ENCODE data around the gene ZBTB7B.

ZBTB7B gene

DNA sequence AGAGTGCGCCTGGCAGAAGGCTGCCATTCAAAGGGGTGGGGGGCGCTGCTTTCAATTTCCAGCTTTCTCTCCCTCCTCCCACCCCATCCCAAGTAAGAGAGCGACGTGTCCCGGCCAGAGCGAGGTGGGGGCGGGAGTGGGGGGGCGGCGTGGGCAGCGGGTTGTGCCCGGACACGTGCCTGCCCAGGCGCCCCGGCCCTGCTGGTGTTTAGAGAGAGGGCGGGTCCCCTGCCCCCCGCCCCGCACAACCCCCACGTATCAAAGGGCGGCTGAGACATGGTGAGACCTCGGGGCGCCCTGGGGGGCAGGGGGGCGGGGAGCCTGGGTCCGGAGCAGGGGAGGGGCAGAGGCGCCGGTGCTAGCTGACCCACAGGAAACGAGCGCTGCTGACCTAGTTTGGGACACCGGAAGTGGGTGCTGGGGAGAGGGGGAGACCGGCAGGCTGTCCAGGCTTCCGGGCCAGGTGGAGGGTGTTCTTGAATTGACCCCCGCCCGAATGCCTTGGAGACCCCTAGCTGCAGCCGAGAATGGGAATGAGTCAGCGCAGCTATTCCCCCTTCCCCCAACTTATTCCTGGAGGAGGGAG is 1.3 kb downstream of the ZBTB7B start:
- peak; percentile 61 for DNase-seq (ENCODE audit: low spot score)

DNA sequence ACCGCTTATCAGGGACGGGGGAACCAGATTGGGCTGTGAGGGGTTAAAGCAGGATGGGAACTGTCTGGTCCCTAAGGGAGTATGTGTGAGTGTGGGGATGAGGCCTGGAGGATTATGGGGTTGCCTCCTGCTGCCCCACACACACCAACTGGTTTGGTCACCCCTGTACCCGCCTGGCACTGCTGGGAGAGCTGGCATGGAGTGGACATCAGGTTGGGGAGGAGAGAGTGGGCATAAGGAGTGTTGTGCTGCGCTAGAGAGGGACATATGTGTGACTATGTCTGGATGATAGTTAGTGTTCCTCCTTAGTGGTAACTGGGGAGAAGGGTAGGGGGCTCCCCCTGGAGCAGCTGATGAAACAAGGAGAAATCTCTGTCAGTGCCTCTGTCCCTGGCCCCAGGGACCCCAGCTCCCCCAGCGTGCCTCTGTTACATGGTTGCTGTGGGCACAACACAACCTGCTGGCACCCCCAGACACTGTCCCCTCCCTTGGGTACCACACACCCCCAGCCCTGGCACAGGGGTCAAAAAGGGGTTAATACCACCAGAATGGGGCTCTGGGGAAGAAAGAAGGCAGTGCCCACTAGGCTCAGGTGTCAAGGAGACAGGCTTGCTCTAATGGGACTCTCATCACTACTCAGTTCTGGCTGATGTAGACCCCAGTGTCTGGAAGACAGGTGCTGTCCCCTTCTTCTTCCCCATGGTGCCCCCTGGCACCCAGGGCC is 1.9 kb downstream of the ZBTB7B start:
- DNase-seq (ENCODE audit: low spot score), result no peak

DNA sequence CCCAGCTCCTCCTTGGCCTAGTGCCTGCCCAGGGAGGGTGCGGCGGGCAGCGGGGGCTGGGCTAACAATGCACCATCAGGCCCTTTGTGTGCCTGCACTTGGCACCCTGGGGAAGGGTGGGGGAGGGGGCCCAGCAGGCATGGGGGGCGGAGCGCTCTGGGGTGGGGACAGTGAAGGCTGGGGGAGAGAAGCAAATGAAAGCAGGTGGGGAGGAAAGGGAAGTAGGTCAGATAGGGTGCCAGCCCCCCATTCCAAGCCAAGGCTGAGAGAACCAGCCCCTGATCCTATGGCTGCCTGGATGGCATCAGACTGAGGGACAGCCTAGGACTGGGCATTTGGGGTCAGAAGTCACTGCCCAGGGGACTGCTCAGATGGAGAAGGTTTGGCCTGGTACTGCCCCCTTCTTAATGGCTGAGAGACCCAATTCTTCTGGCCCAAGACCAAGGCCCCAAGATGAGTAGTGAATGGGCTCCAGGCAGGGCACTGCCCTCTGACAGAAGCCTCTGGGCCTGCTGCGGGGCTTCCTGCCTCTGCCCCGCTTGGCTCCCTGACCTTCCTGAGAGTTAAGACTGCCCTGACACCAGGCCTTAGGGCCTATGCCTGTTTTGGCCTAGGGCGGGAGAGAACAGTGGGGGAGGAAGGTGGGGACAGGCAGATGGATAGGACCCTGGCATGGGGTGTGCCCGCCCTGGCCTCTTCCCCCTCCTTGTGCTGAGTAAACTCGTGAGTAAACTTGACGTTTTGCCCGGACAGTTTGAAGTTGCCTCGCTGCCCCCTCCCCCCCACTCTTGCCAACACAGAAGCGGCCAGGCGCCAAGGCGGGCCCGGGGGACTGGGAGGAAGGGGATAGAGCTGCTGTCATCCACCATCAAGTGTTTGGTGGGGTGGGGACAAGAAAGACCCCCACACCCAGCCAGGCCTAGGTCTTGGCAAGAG is 2.7 kb downstream of the ZBTB7B start:
- peak; percentile 76 for DNase-seq (ENCODE audit: low spot score)

DNA sequence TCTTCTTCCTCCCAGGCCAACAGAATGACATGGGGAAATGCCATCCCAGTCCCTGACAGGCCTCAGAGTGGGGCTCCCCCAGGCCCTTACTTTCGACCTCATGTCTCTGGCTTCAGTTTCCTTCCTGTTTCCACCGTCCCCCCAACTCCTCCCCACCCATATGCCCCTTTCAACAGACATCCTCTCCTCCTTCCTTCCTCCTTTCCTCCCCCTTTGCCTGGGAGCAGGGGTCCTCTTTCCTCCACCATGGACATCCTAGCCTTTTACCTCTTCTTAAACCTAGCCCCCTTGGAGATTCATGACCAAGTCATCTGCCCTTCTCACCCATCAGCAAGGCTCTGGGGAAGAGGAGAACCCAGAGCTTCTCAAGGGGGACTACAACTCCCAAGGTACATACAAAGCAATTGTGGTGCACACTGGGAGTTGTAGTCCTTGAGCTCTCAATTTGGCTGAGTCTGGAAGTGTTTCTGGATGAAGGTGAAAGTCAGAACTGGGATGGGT is 4.0 kb downstream of the ZBTB7B start:
- peak; percentile 80 for DNase-seq (ENCODE audit: low spot score)

- peak; percentile 59 for DNase-seq (ENCODE audit: low spot score)
Measured at GRCh38 chr1:155007251-155007828, 4.7 kb downstream of the ZBTB7B start.

GRCh38 chr1:155008015-155008941 is 5.7 kb downstream of the ZBTB7B start:
- no peak for DNase-seq (ENCODE audit: low spot score)

DNA sequence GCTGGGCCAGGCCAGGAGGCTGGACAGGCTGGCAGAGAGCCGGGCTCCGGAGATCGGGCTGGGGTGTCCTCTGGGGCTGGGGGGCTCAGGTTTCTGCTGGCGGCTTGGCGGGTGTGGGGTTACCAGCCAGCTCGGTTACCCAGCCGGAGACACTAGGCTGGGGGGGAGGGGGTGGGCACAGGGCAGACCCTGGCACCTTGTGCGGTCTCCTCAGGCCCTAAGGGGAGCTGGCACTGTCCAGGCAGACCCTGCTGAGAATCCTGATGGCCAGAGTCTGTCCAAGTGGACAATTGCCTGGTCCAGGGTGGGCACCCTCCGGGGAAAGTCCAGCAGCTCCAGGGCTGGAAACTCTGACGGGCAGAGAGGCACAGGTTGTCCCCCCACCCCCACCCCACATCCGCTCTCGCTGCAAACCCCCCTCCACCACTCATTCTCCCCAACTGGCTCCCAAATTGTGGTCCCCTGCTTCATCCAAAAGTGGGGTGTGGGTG is 6.7 kb downstream of the ZBTB7B start:
- DNase-seq (ENCODE audit: low spot score), result no peak

GRCh38 chr1:155009742-155010141 is 7.1 kb downstream of the ZBTB7B start:
- no peak for DNase-seq (ENCODE audit: low spot score)

GRCh38 chr1:155010211-155010918 is 7.8 kb downstream of the ZBTB7B start:
- no peak for DNase-seq (ENCODE audit: low spot score)

DNA sequence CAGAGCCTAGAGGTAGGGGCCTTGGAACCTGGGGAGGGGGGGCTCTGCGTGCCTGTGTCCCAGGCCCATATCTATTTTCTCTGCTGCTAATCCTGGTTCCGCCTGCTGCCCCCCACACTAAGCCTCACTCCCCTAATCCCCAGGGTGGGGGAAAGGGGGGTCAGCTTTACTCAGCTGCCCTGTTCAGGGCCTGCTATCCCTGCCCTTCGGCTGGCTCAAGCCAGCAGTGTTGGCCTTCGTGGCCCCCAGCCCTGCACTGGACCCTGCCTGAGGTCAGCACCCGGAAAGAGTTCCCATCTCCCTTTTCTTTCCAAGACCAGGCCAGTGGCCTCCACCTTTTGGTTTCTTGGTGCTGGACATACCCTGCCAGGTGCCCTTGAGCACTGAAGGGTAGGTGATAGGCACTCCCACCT is 8.4 kb downstream of the ZBTB7B start:
- no peak for DNase-seq (ENCODE audit: low spot score)

- no peak for DNase-seq (ENCODE audit: low spot score)
Measured at GRCh38 chr1:155011437-155012025, 8.9 kb downstream of the ZBTB7B start.

GRCh38 chr1:155012026-155012546 is 9.5 kb downstream of the ZBTB7B start:
- DNase-seq (ENCODE audit: low spot score), result peak; percentile 92

DNA sequence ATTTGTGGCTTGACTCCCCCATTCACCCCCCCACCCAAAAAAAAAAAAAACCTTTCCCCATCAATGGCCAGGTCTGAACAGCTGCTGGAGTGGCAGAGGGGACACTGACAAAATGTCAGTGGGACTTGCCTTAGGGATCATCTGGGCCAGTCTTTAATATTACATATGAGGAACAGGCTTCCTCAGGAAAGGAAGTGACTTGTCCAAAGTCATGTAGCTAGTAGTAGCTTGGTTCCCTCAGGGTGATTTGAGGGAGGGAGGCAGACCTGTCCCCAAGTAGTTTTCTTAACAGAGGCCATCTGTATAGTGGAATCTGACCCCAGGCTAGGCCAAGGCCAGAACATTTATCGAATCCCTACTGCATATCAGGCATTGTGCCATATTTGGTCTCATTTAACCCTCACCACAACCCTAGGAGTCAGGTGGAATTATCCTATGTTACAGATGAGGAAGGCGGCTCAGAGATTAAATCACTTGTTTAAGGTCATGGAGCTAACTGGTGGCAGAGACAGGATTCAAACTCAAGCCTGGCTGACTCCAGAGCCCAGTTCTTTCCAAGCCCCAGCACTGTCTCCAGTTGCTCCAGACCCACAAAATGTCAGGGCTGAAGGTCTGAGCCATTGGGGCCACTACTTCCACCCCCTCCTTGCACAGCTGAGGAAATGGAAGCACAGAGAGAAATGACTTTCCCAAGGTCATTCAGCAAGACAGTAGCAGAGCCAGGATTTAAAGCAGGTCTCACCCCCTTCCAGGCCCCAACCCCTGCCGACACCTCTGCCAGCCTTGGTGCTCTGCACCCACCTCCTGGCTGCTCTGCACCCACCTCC is 10.4 kb downstream of the ZBTB7B start:
- DNase-seq (ENCODE audit: low spot score), result no peak

DNA sequence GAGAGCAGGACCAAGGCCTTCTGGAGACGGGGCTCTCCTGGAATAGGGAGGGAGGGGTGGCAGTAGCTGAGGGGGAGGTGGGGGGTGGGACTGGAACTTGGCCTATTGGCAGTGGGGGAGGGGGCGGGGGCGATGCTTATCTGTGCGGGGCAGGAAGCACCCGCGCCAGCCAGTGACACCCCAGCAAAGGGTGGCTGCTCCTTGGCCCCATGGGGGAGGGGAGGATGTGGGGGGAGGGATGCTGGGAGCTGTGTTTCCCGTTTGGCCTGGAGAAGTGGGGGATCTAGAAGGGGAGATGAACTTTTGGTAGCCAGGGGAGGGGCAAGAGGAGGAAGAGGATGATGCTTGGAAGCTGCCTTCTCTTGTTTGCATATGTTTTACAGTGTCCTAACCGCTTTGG is 11.0 kb downstream of the ZBTB7B start:
- no peak for DNase-seq (ENCODE audit: low spot score)

DNA sequence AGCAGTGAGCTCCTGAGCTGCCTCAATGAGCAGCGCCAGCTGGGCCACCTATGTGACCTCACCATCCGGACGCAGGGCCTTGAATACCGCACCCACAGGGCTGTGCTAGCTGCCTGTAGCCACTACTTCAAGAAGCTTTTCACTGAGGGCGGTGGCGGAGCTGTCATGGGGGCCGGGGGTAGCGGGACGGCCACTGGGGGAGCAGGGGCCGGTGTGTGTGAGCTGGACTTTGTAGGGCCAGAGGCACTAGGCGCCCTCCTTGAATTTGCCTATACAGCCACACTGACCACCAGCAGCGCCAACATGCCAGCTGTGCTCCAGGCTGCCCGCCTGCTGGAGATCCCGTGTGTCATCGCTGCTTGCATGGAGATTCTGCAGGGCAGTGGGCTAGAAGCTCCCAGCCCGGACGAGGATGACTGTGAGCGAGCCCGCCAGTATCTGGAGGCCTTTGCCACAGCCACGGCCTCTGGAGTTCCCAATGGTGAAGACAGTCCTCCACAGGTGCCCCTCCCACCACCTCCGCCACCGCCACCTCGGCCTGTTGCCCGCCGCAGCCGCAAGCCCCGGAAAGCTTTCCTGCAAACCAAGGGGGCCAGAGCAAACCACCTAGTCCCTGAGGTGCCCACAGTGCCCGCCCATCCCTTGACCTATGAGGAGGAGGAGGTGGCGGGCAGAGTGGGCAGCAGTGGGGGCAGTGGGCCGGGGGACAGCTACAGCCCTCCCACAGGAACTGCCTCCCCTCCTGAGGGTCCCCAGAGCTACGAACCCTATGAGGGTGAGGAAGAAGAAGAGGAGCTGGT is 12.3 kb downstream of the ZBTB7B start:
- DNase-seq (ENCODE audit: low spot score), result no peak

- no peak for DNase-seq (ENCODE audit: low spot score)
Measured at GRCh38 chr1:155015527-155016230, 13.1 kb downstream of the ZBTB7B start.

DNA sequence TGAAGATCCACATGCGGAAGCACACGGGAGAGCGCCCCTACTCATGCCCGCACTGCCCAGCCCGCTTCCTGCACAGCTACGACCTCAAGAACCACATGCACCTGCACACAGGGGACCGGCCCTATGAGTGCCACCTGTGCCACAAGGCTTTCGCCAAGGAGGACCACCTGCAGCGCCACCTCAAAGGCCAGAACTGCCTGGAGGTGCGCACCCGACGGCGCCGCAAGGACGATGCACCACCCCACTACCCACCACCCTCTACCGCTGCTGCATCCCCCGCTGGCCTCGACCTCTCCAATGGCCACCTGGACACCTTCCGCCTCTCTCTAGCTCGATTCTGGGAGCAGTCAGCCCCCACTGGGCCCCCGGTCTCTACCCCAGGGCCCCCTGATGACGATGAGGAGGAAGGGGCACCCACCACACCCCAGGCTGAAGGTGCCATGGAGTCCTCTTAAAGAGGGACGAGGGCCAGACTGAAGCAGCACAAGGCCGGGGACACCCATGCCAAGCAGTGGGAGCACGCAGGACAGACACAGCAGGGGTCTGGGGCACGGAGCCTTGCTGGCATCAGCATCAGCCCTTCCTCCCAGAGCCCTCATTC is 13.7 kb downstream of the ZBTB7B start:
- no peak for DNase-seq (ENCODE audit: low spot score)
